Mesenteric fat pad (tissue), 1 donor: ENCODE results near the gene WWTR1. TPM values are rescaled to one million over a fixed set of nuclear protein-coding genes. Genes with fewer than 3 reads are reported as not detected.

Experiments used
- DNase-seq: peaks from one replicate; pipeline ENCODE4 v3.0.0-alpha.2; 2020; ENCODE audit warnings: low spot score
- total RNA-seq: library from RNA; stranded (reverse); fragmentation: NEBNext Ultra II Directional; extraction: Animal tissue kit (Norgen Biotek cat#: 25700); gene quantifications from one replicate; pipeline ENCODE4 v1.2.1, GENCODE V29; 2021
- donor health status: DM: yes; HTN: yes; CAD: no.

WWTR1 gene
- total RNA-seq, 1 donor from 2014 or later = 65.9 TPM

DNA sequence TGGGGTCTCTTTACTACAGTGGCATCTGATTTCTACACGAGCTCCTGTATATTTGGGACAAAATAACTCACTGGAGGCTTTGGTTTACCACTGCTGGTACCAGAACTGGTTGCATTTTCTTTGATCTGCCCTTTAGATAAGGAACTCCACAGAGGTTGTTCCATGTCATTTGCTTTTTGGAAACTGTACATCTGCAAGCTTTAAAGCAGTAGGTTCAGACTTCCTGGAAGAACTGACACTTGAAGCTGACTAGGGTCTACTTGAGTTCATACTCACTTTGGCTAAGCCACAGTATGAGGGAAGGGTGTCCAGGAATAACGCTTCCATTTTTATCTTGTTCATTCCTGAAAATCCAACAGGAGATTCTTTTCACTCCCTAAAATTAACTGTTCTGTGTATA is 86.4 kb downstream of the WWTR1 start:
- DNase-seq = no peak

DNA sequence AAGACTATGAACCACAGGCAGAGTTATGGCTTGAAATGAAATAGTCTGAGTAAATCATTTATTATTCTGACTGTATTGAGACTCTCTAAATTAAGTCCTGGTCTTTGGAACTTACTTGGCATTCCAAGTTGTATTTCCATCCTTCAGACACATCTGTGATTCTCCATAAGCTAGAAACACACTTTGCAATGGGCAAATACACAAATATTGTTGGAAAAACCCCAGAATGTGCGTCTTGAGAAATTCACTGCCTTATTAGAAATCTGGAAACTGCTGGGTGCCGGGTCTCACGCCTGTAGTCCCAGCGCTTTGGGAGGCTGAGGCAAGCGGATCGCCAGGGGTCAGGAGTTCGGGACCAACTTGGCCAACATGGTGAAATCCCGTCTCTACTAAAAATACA is 87.8 kb downstream of the WWTR1 start:
- DNase-seq = no peak

- no peak for DNase-seq
Observed at GRCh38 chr3:149567381-149567780, 90.4 kb downstream of the WWTR1 start.

- no peak for DNase-seq
Observed at GRCh38 chr3:149566292-149566975, 91.4 kb downstream of the WWTR1 start.

DNA sequence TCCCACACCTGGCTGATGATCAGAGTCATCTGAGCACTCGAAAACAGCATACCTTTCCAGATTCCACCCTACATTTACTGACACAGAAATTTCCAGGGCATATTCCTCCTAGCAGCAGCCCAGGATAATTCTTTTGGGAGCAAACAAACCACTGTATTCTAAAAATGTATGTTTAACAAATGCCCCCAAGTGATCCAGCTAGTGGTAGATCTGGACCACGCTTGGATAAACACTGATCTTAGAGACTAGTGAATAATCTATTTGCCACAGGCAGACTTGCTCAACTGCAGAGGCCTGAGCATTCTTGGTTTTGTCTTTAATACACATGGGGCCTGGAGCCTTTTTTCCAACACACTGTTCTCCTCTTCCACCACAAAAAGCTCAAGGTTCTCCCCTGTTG is 93.7 kb downstream of the WWTR1 start:
- no peak for DNase-seq

GRCh38 chr3:149563114-149563513 is 94.7 kb downstream of the WWTR1 start:
- no peak for DNase-seq

GRCh38 chr3:149560617-149561016 is 97.2 kb downstream of the WWTR1 start:
- no peak for DNase-seq

- DNase-seq = no peak
Observed at GRCh38 chr3:149560001-149560400, 97.8 kb downstream of the WWTR1 start.

GRCh38 chr3:149559525-149559924 is 98.3 kb downstream of the WWTR1 start:
- DNase-seq = no peak

GRCh38 chr3:149555927-149556326 is 101.9 kb downstream of the WWTR1 start:
- DNase-seq = no peak

DNA sequence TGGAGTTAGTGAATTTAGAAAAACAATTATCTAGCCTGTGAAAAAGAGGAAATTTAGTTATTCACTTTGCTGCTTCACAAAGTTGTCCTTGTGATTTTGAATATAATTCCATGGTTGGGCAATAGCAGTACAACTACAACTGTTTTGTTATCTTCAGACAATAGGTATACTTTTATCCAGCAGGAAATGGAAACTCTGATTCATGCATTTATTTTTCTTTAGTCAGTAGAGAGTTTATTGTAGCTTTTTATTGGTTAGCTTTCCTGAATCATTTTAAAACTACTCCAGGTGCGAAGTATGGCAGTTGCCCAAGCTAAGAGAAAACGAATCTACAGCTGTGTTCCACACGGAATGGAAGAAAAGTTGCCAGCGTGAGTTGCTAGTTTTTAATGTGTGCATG is 103.0 kb downstream of the WWTR1 start:
- DNase-seq = no peak

GRCh38 chr3:149553781-149554451 is 103.9 kb downstream of the WWTR1 start:
- DNase-seq = no peak

DNA sequence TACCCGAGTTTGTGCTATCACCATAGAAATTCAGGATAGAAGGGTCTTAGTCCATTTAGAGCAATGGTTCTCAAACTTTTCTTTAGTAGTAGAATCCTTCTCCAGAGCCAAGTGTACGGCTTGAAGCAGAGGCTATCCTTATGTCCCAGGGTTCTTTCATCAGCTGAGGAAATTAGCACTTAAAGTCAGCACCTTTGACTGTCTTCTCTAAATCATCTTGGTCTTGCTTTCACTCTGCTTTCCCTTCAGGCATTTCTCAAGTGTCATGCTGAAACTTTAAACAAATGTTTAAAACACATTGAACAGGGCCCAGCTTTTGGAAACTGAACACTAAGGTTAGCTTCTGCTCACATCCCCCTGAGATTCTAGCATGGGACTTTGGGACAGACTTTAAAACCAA is 105.1 kb downstream of the WWTR1 start:
- DNase-seq = no peak

- DNase-seq = no peak
Observed at GRCh38 chr3:149551500-149551899, 106.3 kb downstream of the WWTR1 start.

DNA sequence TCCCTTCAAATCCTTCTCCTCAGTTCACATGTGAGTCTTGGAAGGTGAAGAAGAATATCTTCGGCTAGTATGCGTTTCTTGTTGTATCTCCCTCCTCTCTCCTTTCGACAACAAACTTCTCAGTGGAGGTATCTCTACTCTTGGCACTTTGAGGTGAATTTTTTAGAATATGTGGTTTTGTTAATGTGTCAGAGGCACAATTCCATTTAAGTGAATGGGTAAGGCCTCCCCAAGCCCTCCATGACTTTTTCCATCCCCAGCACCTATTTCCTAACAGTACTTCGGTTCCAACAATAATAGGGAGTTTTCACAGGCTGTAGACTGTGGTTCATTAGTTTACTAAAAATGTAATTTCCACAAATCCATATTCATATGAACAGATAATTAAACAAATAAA is 109.2 kb downstream of the WWTR1 start:
- no peak for DNase-seq

GRCh38 chr3:149547954-149548668 is 109.7 kb downstream of the WWTR1 start:
- no peak for DNase-seq

DNA sequence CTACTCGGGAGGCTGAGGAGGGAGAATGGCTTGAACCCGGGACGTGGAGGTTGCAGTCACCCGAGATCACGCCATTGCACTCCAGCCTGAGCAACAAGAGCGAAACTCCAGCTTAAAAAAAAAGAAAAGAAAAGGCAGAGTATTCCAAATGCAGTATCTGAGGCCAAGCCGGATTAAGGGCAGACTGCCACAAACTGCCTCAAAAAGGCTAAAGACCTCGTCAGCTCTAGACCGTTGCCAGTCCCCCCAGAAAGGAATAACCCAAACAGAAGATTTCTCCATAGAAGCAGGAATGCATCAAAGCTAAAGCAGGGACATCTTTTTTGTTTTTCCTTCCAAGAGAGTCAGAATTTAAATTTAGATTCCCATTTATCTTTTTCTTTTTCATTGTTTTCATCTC is 110.4 kb downstream of the WWTR1 start:
- DNase-seq = no peak

- DNase-seq = no peak
Observed at GRCh38 chr3:149545049-149545448, 112.8 kb downstream of the WWTR1 start.

DNA sequence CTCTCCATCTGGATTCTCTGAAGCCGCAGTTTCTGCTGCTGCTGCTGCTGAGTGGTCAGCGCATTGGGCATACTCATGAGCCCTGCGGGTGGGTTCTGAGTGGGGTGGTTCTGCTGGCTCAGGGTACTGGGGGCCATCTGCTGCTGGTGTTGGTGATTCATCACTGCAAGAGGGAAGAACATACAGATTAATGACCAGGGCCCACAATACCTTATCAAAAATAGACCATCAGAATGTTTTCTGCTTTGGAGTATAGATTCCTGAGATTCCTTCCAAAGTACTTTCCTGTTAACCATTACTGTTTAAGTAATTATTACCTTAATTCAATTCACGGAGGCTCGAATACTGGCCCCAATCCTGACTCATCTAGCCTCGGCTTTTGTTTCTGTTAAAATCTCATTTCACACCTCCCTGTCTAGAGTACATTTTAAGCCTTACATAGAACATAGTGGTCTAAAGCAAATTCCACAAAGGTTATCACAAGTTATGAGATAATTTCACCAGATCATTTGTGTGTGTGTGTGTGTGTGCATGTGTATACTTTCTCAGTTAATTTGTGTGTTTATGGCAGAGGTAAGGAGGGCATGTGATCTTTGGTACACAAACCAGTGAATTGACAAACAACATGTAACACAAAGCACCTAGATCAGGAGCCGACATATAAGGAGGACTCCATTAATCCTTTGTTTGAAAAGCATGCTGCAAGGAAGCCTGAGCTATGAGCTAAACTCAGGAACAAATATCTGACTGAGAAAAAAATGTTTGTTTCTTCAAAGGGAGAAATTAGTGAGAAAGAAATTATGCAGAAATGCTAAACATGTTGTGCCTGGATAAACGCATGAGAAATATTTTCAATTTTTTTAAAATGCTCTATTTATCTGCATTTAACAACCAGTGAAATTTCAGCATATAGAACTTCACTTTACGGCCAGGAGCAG is 115.2 kb downstream of the WWTR1 start:
- no peak for DNase-seq

- DNase-seq = no peak
Observed at GRCh38 chr3:149541091-149541491, 116.7 kb downstream of the WWTR1 start.

DNA sequence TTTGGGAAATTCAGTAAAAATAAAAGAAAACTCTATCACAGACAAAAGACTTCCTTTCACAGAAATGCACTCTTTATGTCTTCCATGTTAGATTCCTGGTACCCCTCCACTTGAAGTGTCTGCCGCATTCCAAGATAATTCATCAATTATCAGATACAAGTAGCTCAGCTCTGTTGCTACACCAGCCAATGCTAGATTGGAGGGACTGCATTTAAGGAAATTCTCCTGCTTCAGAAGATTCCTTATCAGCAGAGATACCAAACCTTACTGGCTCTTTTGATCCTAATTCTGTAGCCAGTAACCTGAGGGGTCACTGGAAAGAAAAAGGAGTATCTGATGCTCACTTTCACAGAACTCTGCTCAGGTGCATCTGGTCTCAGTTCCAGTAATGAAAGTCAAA is 119.5 kb downstream of the WWTR1 start:
- no peak for DNase-seq
